ENCODE measurements around the gene SLC6A8.
A peak's percentile ranks its signal among the peaks of the same experiment; 100 is the strongest.
"Not testable (repeated sequence)": the region's sequence is repeated elsewhere in the genome, so short reads cannot be mapped to it uniquely, and the experiment has no call there.

Gene SLC6A8

DNA sequence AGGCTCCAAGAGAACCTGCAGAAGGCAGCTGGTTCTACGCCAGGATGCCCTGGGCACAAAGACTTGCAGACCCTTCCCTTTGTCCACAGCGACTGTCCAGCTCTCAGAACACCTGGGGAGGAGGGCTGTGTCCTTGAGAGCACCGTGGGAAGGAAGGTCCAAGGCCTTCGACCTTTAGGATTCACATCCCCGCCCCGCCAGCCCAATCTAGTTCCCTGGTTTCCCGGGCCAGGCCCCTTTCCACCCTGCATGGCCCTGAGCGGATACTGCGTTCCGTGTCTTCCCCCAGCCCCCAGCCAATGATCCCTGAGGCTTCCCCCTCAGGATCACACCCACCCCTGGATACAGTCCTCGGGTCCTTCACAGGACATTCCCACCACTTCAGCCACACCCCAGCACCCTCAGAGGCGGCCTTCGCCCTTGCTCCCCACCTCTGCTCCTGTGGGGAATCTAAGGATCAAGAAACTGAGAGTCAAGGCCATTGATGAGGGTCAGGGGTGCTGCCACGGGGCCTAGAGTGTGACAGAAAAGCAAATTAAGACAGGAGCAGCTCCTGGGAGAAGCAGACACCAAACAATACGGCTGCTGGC lies 46.0 kb downstream of the SLC6A8 start:
- DNase-seq = no peak

DNA sequence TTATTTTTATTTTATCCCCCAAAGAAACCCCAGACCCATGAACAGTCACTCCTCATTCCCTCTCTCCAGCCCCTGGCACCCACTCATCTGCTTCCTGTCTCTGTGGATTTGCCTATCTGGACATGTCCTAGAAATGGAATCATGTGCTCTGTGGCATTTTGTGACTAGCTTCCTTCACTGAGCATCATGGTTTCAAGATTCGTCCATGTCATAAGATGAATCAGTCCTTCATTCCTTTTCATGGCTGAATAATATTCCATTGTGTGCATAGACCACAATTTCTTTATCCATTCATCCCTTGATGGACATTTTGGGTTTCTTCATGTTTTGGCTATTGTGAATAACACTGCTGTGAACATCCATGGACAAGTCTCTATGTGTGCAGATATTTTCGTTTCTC lies 47.1 kb downstream of the SLC6A8 start:
- no peak for DNase-seq

DNA sequence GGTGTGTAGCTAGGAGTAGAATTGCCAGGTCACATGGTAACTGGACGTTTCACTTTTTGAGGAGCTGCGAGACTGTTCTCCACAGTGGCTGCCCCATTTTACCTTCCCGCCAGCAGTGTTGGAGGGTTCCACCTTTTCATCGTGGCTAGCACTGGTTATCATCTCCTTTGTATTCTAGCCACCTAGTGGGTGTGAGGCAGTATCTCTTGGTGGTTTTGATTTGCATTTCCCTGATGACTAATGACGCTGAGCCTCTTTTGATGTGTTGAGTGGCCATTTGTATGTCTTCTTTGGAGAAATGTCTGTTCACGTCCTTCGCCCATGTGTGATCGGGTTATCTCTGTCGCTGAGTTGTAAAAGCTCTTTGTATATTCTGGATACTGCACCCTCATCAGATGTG lies 47.5 kb downstream of the SLC6A8 start:
- peak; percentile 34 for DNase-seq

- no peak for DNase-seq
These were observed 48.5 kb downstream of the SLC6A8 start for GRCh38 chrX:153736071-153736820.

DNA sequence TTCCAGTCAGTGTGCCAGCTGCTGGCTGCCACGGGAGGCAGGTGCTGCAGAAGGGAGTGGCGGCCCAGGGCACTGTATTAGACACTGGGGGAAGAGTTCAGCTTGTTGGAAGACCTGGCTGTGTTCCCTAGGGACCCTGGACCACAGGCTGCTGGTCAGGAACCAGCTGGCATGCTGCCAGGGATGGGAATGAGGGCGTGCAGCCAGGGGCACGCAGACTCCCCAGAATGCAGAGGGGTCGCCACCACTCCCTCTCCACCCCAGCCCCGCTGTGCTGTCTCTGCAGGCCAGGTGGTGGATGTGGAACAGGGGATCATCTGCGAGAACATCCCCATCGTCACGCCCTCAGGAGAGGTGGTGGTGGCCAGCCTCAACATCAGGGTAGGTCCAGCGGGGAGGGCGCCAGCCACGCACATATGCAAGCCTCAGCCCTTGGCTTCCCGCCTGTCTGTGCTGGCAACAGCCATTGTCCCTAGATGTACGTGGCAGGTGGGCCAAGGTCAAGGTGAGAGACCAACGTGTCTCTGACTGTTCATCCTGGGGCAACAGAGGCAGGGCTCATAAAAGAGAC lies 49.2 kb downstream of the SLC6A8 start:
- no peak for DNase-seq

DNA sequence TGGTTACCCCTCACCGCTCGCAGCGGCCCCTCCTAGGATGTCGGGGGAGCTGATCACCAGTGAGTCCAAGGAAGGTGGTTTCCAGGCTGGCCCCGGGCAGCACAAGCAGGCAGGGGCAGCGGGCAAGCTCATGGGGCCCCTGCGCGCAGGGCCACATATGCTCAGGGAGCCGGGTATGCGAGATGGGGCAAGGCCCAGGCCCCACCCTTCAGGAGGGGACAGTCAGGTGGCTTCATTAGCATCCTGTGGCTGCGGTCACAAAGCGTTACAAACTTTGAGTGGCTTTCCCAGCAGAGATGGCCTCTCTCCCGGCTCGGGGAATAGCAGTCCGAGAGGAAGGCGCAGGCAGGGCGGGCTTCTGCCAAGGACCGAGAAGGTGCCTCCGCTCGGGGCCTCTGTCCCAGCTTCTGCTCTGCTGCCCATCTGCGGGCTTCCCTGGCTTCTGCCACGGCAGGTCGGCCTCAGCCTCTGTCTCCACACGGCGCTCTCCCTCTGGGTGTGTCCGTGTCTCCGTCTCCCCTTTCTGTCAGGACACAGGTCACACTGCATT lies 50.4 kb downstream of the SLC6A8 start:
- no peak for DNase-seq

DNA sequence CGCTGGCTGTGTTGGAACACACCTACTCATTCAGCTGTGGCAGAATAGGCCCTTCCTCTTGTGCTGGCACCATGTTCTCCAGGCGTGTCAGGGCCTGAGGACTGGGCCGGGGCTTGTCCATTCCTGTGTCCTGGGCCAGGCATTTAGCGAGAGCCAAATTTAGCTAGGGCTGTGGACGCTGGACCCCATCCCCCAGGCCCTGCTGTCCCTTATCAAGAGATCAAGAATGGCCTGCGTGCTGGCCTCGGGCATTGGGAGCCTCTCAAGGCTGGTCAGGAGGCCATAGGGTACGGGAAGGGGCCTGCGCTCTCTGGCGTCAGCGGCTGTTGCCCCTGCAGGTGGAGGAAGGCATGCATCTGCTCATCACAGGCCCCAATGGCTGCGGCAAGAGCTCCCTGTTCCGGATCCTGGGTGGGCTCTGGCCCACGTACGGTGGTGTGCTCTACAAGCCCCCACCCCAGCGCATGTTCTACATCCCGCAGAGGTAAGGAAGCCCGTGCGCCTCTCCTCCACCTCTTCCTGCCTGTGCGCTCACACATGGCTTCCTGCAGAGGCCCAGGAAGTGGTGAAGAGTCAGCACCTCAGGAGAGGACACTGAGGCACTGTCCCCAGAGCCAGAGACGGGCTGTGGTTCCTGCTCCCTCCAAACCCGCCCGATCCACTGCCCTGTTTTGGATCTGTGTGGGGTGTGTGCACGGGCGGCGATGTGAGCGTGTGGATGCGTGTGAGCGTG lies 52.2 kb downstream of the SLC6A8 start:
- DNase-seq = no peak

DNA sequence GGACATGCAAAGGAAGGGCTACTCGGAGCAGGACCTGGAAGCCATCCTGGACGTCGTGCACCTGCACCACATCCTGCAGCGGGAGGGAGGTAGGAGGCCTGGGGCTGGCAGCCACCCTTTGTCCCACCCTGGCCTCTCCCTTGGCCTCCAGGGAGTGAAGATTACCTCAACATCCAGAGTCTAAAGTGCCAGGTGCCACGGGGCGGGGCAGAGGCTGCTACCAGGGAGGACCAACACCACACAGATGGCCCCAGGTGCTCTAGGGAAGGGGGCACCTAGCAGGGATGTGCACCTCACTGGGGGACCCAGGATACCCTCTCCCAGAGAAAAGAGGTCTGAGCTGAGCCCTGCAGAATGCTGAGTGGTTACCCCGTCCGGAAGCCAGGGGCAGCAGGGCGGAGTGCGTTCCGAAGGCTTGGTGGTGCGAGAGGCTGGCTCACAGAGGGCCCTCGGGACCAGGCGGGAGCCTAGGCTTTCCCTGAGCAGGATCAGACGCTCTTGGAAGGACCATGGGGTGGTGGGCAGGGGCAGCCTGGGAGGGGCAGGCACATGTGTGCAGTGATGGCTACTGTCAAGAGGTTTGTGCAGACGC lies 53.0 kb downstream of the SLC6A8 start:
- no peak for DNase-seq

DNA sequence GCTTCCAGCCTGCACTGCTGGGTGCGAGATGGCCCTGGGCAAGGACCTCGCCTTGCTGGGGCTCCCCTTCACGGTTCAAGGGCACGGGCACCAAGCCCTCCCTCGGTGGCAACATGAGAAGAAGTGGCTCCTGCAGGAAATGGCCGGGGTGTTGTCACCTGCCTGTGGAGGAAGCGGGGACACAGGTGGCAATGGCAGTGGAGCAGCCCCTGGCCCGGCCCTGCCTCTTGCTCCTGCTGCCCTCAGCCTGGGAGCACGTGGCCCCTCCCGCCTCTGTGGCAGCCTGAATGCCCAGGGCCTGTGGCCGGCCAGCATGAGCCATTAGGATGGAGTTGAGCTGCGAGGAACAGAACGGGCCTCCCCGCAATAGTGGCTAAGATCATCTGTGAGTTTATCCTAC lies 53.7 kb downstream of the SLC6A8 start:
- no peak for DNase-seq

GRCh38 chrX:153742111-153742510 lies 54.4 kb downstream of the SLC6A8 start:
- not testable (repeated sequence) for DNase-seq

DNA sequence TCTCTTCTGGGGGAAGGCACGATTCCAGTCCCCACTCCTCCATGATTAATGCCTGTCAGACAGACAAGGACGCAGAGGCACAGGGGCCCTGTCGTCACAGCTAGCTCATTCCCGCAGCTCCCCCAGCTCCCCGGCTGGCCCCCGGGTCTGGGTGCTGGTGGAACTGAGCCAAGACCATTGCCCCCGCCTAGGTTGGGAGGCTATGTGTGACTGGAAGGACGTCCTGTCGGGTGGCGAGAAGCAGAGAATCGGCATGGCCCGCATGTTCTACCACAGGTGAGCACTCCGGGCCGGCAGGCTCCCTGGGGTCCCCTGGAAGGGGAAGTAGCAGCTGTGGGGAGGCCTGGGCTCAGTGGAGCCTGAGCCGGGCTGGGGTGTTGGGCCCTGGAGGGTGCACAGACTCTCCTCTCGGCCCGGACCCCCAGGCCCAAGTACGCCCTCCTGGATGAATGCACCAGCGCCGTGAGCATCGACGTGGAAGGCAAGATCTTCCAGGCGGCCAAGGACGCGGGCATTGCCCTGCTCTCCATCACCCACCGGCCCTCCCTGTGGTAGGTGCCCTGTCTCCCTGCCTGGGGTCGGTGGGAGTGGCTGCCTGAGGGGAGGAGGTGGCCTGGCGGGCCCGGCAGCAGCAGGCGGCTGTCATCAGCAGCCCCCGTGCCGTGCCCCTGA lies 55.2 kb downstream of the SLC6A8 start:
- not testable (repeated sequence) for DNase-seq

- DNase-seq = not testable (repeated sequence)
These were observed 55.9 kb downstream of the SLC6A8 start for GRCh38 chrX:153743468-153744209.

DNA sequence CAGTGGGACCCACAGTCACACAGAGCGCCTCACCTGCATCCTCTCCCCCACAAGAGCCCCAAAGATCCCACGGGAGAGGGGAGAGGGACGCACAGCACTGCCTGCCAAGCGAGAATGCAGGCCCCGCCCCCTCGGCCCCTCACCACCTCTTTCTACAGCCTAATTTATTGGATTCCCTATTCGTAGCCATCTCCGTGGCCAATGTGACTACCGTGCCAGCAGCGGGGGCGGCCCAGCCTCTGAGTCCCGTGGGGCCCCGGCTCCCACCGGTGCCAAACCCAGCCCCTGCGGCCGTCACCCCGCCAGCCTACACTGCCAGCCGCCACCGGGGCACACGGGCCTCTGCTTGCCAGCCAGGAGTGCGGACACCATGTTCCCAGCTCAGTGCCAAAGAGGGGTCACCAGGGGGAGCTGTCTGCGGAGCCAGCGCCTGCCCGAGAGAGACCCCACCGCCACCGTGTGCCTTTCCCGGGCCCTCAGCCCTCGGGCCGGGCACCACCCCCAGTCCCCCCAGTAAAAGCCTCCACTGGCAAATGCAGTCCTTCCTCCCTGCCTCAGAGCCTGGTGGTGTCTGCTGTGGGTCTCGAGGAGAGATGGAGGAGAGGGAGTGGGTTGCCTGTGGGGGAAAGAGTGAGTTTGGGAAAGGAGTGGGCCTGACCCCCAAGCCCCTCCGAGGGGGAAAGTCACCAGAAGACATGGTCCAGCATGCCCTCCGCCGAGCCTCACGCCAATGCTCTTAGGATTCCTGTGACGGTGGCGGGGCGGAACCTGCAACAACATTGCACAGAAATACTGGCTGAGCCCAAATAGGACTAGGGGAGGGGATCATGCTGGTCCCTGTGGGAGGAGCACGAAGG lies 56.7 kb downstream of the SLC6A8 start:
- no peak for DNase-seq

DNA sequence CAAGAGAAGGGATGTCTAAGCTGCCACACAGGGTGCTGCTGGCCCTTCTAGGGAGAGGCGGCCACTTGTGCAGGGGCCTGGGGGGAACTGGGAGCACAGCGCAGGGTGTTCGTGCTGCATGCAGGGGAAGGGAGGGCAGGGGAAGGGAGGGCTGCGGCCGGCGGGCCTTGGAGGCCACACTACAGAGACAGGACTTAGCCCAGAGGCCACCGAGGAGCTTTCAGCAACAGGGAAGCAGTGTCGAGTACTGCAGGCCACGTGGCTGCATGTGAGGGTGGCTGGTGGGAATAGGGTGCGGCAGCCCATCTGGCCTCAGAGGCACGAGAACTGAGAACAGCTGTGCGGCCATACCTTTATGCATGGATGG lies 57.3 kb downstream of the SLC6A8 start:
- not testable (repeated sequence) for DNase-seq
